Testis (tissue), 2 donors: ENCODE measurements around the gene GPI.

Experiments
- POLR2A ChIP-seq: fragments of 450-650 bp; IDR thresholded peaks from one replicate; pipeline ENCODE4 v1.6.1; 2017; ENCODE audit warnings: antibody characterized with exemption, mild to moderate bottlenecking, moderate library complexity
- TF ChIP-seq, protein P1 (sequence below), 3 experiments: fragments of 450-650 bp in 2 of 3; fragments of 200-600 bp in 1 of 3; sonication (generic) in 1 of 3; IDR thresholded peaks; one replicate each; pipeline ENCODE4 v1.5.1; 2016 to 2019; ENCODE audit warnings: antibody characterized with exemption in 3 of 3, mild to moderate bottlenecking in 2 of 3, moderate library complexity in 1 of 3

DNA sequence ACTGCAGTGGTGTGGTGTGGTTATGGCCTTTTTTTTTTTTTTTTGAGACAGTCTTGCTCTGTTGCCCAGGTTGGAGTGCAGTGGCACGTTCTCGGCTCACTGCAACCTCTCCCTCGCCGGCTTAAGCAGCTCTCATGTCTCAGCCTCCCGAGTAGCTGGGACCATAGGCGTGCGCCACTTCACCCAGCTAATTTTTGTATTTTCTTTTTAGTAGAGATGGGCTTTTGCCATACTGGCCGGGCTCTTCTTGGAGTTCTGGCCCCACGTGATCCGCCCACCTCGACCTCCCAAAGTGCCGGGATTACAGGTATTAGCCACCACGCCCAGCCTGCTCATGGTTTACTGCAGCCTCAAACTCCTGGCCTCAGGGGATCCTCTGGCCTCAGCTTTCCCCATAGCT is 46.2 kb downstream of the GPI start:
- TF ChIP-seq, protein P1, sequence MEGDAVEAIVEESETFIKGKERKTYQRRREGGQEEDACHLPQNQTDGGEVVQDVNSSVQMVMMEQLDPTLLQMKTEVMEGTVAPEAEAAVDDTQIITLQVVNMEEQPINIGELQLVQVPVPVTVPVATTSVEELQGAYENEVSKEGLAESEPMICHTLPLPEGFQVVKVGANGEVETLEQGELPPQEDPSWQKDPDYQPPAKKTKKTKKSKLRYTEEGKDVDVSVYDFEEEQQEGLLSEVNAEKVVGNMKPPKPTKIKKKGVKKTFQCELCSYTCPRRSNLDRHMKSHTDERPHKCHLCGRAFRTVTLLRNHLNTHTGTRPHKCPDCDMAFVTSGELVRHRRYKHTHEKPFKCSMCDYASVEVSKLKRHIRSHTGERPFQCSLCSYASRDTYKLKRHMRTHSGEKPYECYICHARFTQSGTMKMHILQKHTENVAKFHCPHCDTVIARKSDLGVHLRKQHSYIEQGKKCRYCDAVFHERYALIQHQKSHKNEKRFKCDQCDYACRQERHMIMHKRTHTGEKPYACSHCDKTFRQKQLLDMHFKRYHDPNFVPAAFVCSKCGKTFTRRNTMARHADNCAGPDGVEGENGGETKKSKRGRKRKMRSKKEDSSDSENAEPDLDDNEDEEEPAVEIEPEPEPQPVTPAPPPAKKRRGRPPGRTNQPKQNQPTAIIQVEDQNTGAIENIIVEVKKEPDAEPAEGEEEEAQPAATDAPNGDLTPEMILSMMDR (IDR thresholded peaks at IDR 0.05) = no peak
- TF ChIP-seq POLR2A = no peak
